ENCODE measurements around the gene SP110.

SP110 gene

DNA sequence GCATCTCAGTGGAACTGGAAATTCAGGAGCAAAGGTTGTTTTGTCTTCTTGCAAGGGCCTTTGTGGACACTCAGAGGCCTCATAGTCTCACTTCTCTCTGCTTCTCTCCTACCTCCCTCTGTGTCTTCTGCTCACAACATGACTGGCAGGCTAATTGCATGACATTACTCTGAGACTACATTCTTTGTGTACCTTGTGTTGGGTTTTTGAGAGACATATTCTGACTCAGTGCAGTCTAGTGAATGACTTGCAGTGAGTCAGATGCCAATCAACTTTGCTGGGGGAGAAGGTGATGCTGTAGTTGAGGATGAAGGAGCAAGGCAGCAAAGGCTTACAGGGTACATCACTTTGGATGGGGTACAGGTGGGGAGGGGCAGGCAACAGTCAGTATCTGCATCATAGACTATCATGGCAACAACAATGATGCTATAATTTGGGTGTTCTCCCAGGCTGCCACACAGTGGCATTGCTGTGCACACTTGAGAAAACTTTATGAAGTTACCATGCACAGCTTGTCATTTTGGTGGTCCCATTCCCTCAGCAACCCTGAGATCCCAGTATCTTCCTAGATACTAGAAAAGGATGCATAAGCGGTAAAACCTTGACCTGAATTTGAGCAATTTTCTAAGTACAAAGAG is 81.8 kb downstream of the SP110 start:
- no peak for TF ChIP-seq FOXM1 (IDR thresholded peaks at IDR 0.05; ENCODE audit: borderline replicate concordance, low read depth)
- no peak for TF ChIP-seq REST (IDR thresholded peaks at IDR 0.05; ENCODE audit: low read depth)
- no peak for TF ChIP-seq RAD21 (IDR thresholded peaks at IDR 0.05; ENCODE audit: low read depth)
- no peak for TF ChIP-seq USF1 (IDR thresholded peaks at IDR 0.05)
- no peak for TF ChIP-seq TEAD4 (IDR thresholded peaks at IDR 0.05)
- no peak for TF ChIP-seq CREB1 (IDR thresholded peaks at IDR 0.05; ENCODE audit: low read depth)
- no peak for TF ChIP-seq TCF12 (IDR thresholded peaks at IDR 0.05; ENCODE audit: low read depth)
- TF ChIP-seq YY1 (IDR thresholded peaks at IDR 0.05; ENCODE audit: low read depth): no peak
- no peak for TF ChIP-seq EGR1 (IDR thresholded peaks at IDR 0.05)
- no peak for TF ChIP-seq TAF1 (IDR thresholded peaks at IDR 0.05; ENCODE audit: low read depth)
- no peak for TF ChIP-seq NFIC (IDR thresholded peaks at IDR 0.05)

- TF ChIP-seq YY1 (IDR thresholded peaks at IDR 0.05; ENCODE audit: low read depth) (no peak), FOXM1 (IDR thresholded peaks at IDR 0.05; ENCODE audit: borderline replicate concordance, low read depth) (no peak), NFIC (IDR thresholded peaks at IDR 0.05) (no peak), TEAD4 (IDR thresholded peaks at IDR 0.05) (no peak), CEBPB (IDR thresholded peaks at IDR 0.05) (no peak), MAX (IDR thresholded peaks at IDR 0.05) (no peak), RAD21 (IDR thresholded peaks at IDR 0.05; ENCODE audit: low read depth) (no peak), TAF1 (IDR thresholded peaks at IDR 0.05; ENCODE audit: low read depth) (no peak), TCF12 (IDR thresholded peaks at IDR 0.05; ENCODE audit: low read depth) (no peak), EGR1 (IDR thresholded peaks at IDR 0.05) (no peak), EP300 (IDR thresholded peaks at IDR 0.05; ENCODE audit: borderline replicate concordance) (no peak), USF1 (IDR thresholded peaks at IDR 0.05) (no peak), ZBTB7A (IDR thresholded peaks at IDR 0.05; ENCODE audit: low read depth) (no peak), CREB1 (IDR thresholded peaks at IDR 0.05; ENCODE audit: low read depth) (no peak), REST (IDR thresholded peaks at IDR 0.05; ENCODE audit: low read depth) (no peak)
Observed at GRCh38 chr2:230135130-230135525, 84.7 kb downstream of the SP110 start.

GRCh38 chr2:230134496-230135129 is 85.2 kb downstream of the SP110 start:
- no peak for TF ChIP-seq MAX (IDR thresholded peaks at IDR 0.05)

DNA sequence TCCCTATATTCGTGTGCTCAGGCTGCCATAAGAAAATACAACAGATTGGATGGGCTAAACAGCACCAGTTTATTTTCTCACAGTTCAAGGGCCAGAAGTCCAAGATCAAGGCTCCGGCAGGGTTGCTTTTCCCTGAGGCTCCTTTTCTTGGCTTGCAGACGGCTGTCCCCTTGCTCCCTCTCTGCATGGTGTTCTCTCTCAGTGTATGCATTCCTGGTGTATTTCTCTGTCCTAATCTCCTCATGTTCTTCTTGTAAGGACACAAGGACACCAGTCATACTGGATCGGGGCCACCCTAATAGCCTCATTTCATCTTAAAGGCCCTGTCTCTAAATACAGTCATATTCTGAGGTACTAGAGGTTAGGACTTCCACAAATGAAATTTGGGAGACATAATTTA is 88.4 kb downstream of the SP110 start:
- TF ChIP-seq TCF12 (IDR thresholded peaks at IDR 0.05; ENCODE audit: low read depth): no peak
- no peak for TF ChIP-seq MAX (IDR thresholded peaks at IDR 0.05)
- TF ChIP-seq RAD21 (IDR thresholded peaks at IDR 0.05; ENCODE audit: low read depth): no peak
- TF ChIP-seq FOXM1 (IDR thresholded peaks at IDR 0.05; ENCODE audit: borderline replicate concordance, low read depth): no peak
- no peak for TF ChIP-seq ZBTB7A (IDR thresholded peaks at IDR 0.05; ENCODE audit: low read depth)
- no peak for TF ChIP-seq CEBPB (IDR thresholded peaks at IDR 0.05)
- TF ChIP-seq REST (IDR thresholded peaks at IDR 0.05; ENCODE audit: low read depth): no peak
- no peak for TF ChIP-seq NFIC (IDR thresholded peaks at IDR 0.05)
- TF ChIP-seq CREB1 (IDR thresholded peaks at IDR 0.05; ENCODE audit: low read depth): no peak
- TF ChIP-seq EGR1 (IDR thresholded peaks at IDR 0.05): no peak
- no peak for TF ChIP-seq TEAD4 (IDR thresholded peaks at IDR 0.05)
- TF ChIP-seq TAF1 (IDR thresholded peaks at IDR 0.05; ENCODE audit: low read depth): no peak
- TF ChIP-seq YY1 (IDR thresholded peaks at IDR 0.05; ENCODE audit: low read depth): no peak

Measured in Ishikawa (cell line).